ENCODE data around the gene OLFML2B.
"Not testable (repeated sequence)": the region's sequence is repeated elsewhere in the genome, so short reads cannot be mapped to it uniquely, and the experiment has no call there.

The OLFML2B gene

GRCh38 chr1:162068301-162068700 lies 44.6 kb upstream of the OLFML2B start:
- TF ChIP-seq CTCF (IDR thresholded peaks at IDR 0.05; ENCODE audit: low read depth, low read length) = no peak
- Histone ChIP-seq H3K4me3 (ENCODE audit: low read depth, low read length) (no peak overlapping the region), H3K36me3 (no peaks in the 10 kb centered on the region), H3K9me3 (no peaks in the 10 kb centered on the region), H3K4me1 (peaks cover 12% of the 10 kb centered on the region), H3K27me3 (no peaks in the 10 kb centered on the region)
- no peak for DNase-seq

- Histone ChIP-seq H3K9me3 (no peaks in the 10 kb centered on the region), H3K4me1 (peaks cover 17% of the 10 kb centered on the region), H3K27me3 (no peaks in the 10 kb centered on the region), H3K4me3 (ENCODE audit: low read depth, low read length) (no peak overlapping the region), H3K36me3 (no peaks in the 10 kb centered on the region)
- no peak for DNase-seq
- TF ChIP-seq CTCF (IDR thresholded peaks at IDR 0.05; ENCODE audit: low read depth, low read length) = no peak
Measured at GRCh38 chr1:162067466-162067865, 43.8 kb upstream of the OLFML2B start.

GRCh38 chr1:162066836-162067235 lies 43.2 kb upstream of the OLFML2B start:
- H3K36me3 ChIP-seq; H3K27me3 ChIP-seq; DNase-seq; H3K9me3 ChIP-seq; H3K4me3 ChIP-seq (ENCODE audit: low read depth, low read length): not testable (repeated sequence)
- H3K4me1 ChIP-seq = peaks cover 22% of the 10 kb centered on the region

- Histone ChIP-seq H3K4me3 (ENCODE audit: low read depth, low read length) (no peak overlapping the region), H3K9me3 (no peaks in the 10 kb centered on the region), H3K27me3 (no peaks in the 10 kb centered on the region), H3K4me1 (peaks cover 22% of the 10 kb centered on the region), H3K36me3 (no peaks in the 10 kb centered on the region)
- DNase-seq = no peak
- TF ChIP-seq CTCF (IDR thresholded peaks at IDR 0.05; ENCODE audit: low read depth, low read length) = no peak
Measured at GRCh38 chr1:162065016-162065415, 41.3 kb upstream of the OLFML2B start.

GRCh38 chr1:162062542-162063015 lies 38.9 kb upstream of the OLFML2B start:
- H3K36me3 ChIP-seq = no peaks in the 10 kb centered on the region
- H3K27me3 ChIP-seq = no peaks in the 10 kb centered on the region
- H3K4me1 ChIP-seq = peaks cover 20% of the 10 kb centered on the region
- H3K9me3 ChIP-seq = no peaks in the 10 kb centered on the region
- no peak overlapping the region for H3K4me3 ChIP-seq (ENCODE audit: low read depth, low read length)
- TF ChIP-seq CTCF (IDR thresholded peaks at IDR 0.05; ENCODE audit: low read depth, low read length) = no peak
- DNase-seq = peak; percentile 84

- TF ChIP-seq CTCF (IDR thresholded peaks at IDR 0.05; ENCODE audit: low read depth, low read length) = no peak
- Histone ChIP-seq H3K4me3 (ENCODE audit: low read depth, low read length) (no peak overlapping the region), H3K4me1 (peaks cover 16% of the 10 kb centered on the region), H3K36me3 (no peaks in the 10 kb centered on the region), H3K9me3 (no peaks in the 10 kb centered on the region), H3K27me3 (no peaks in the 10 kb centered on the region)
- DNase-seq = no peak
Measured at GRCh38 chr1:162060314-162060713, 36.6 kb upstream of the OLFML2B start.

GRCh38 chr1:162059721-162060120 lies 36.1 kb upstream of the OLFML2B start:
- no peaks in the 10 kb centered on the region for H3K36me3 ChIP-seq
- DNase-seq = no peak
- TF ChIP-seq CTCF (IDR thresholded peaks at IDR 0.05; ENCODE audit: low read depth, low read length) = no peak

More at GRCh38 chr1:162059721-162060120, 36.1 kb upstream of the OLFML2B start:
- no peaks in the 10 kb centered on the region for H3K27me3 ChIP-seq
- H3K4me1 ChIP-seq = peaks cover 16% of the 10 kb centered on the region
- no peaks in the 10 kb centered on the region for H3K9me3 ChIP-seq
- no peak overlapping the region for H3K4me3 ChIP-seq (ENCODE audit: low read depth, low read length)
